Panc1 (cell line): ENCODE measurements around the gene CALML4.

ENCODE experiments used
- CTCF ChIP-seq: fragments of 450-650 bp; IDR thresholded peaks from 2 replicates; pipeline ENCODE4 v1.5.1; 2017; ENCODE audit warnings: mild to moderate bottlenecking
- POLR2AphosphoS5 ChIP-seq: IDR thresholded peaks from 2 replicates; pipeline ENCODE4 v1.6.1; 2012; ENCODE audit warnings: mild to moderate bottlenecking, low read depth, low read length, moderate library complexity

GRCh38 chr15:68199340-68199739, 5.8 kb downstream of the CALML4 start:
- TF ChIP-seq CTCF (no peak), POLR2AphosphoS5 (no peak)
